Fibroblast of villous mesenchyme (primary cell): ENCODE results near the gene DBP. TPM values are rescaled to one million over a fixed set of nuclear protein-coding genes. Genes with fewer than 3 reads are reported as not detected.

Source experiments
- DNase-seq: peaks from one replicate; pipeline ENCODE4 v3.0.0-alpha.2; 2010; ENCODE audit warnings: low read depth
- H3K4me3 ChIP-seq: 2 replicates; pipeline ENCODE4 v1.5.1; 2011; ENCODE audit warnings: low read depth, mild to moderate bottlenecking, low read length
- CTCF ChIP-seq: IDR thresholded peaks from 2 replicates; pipeline ENCODE4 v1.5.1; 2012; ENCODE audit warnings: low read depth, mild to moderate bottlenecking, low read length; ENCODE audit not compliant: insufficient read depth
- total RNA-seq: library from RNA; depleted of rRNA; stranded (reverse); fragments of >200 nt; gene quantifications from 2 replicates; pipeline ENCODE4 v1.2.3, GENCODE V29; 2012

DBP gene
- total RNA-seq, 1 donor, result 6.9 TPM

DNA sequence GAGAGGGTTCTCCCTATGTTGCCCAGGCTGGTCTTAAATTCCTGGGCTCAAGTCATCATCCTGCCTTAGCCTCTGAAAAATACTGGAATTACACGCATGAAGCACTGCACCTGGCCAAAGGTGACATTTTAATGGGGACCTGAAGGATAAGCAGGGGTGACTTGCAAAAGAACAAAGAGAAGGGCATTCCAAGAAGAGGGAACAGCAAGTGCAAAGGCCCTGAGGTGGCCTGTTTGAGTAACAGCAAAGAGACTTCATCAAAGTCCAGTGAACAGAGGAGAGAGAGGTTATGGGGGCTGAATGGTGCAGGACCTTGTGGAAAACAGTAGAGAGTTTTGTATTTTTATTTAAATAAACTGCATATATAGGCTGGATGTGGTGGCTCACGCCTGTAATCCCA, 4.7 kb upstream of the DBP start:
- TF ChIP-seq CTCF, result no peak
- no peak overlapping the region for H3K4me3 ChIP-seq
- no peak for DNase-seq

- peak overlapping the region; percentile 43 for H3K4me3 ChIP-seq
- no peak for DNase-seq
- no peak for TF ChIP-seq CTCF
Observed at GRCh38 chr19:48639483-48640375, 2.5 kb upstream of the DBP start.

DNA sequence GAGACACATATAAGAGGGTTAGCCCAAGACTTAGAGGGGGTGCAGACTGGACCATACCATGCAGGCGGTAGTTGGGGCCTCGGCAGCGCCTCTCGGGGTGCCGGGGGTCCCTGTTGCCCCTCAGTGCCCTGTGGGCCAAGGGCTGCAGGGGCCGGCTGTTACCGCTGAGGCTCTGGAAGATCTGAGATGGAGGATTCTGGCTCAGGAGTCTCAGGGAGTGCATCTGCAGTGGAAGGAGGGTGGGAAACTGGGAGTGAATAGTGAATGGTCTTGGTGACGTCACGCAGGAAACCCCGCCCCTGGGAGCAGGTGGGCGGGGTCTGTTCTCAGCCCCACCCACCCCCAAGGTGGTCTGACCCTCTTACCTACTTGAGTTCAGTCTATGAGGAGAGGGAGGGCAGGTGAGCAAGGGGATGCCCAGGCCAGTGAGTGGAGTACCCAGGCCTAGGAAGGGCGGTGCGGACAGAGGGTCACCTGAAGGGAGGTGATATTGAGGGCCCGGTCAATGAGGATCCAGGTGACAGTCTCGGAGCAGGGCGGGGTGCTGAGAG, 1.7 kb upstream of the DBP start:
- no peak overlapping the region for H3K4me3 ChIP-seq
- no peak for DNase-seq
- no peak for TF ChIP-seq CTCF

- DNase-seq, result peak; percentile 97
- peak; percentile 5 for TF ChIP-seq CTCF
- peak overlapping the region; percentile 71 for H3K4me3 ChIP-seq
Observed at GRCh38 chr19:48637948-48638830, 1.0 kb upstream of the DBP start.

- H3K4me3 ChIP-seq, result peak overlapping the region; percentile 71
- peak; percentile 100 for DNase-seq
- TF ChIP-seq CTCF, result no peak
Observed at GRCh38 chr19:48637449-48637947, 319 bp upstream of the DBP start.

GRCh38 chr19:48635966-48636858, 967 bp downstream of the DBP start:
- H3K4me3 ChIP-seq, result peak overlapping the region; percentile 61
- TF ChIP-seq CTCF, result no peak
- no peak for DNase-seq
